IgD-negative memory B cell (primary cell): ENCODE measurements around the gene KRT31. TPM values are rescaled to one million over a fixed set of nuclear protein-coding genes. Genes with fewer than 3 reads are reported as not detected.
A peak's percentile ranks its signal among the peaks of the same experiment; 100 is the strongest.
"Not testable (repeated sequence)": the region's sequence is repeated elsewhere in the genome, so short reads cannot be mapped to it uniquely, and the experiment has no call there.

ENCODE experiments used
- H3K27ac Mint-ChIP-seq, 3 donors: one replicate each; pipeline ENCODE4 v1.8.0; 2020 to 2022; ENCODE audit warnings: mild to moderate bottlenecking in 3 of 3, mixed read lengths in 3 of 3, moderate library complexity in 1 of 3
- H3K27me3 Mint-ChIP-seq: one replicate; pipeline ENCODE4 v1.8.0; 2021; ENCODE audit warnings: mixed read lengths
- H3K36me3 Mint-ChIP-seq: one replicate; pipeline ENCODE4 v1.8.0; 2020; ENCODE audit warnings: mild to moderate bottlenecking, mixed read lengths
- H3K4me1 Mint-ChIP-seq, 3 donors: one replicate each; pipeline ENCODE4 v1.8.0; 2020 to 2022; ENCODE audit warnings: mixed read lengths in 3 of 3, mild to moderate bottlenecking in 1 of 3
- H3K4me3 Mint-ChIP-seq, 4 donors: one replicate each; pipeline ENCODE4 v1.8.0; 2020 to 2022; ENCODE audit warnings: mild to moderate bottlenecking in 4 of 4, mixed read lengths in 4 of 4, moderate library complexity in 3 of 4
- H3K9me3 Mint-ChIP-seq, 3 donors: one replicate each; pipeline ENCODE4 v1.8.0; 2020 to 2021; ENCODE audit warnings: mixed read lengths in 3 of 3, mild to moderate bottlenecking in 1 of 3
- polyA plus RNA-seq: library from polyadenylated mRNA; unstranded; fragments of 300-500 nt; fragmentation: Illumina TruSeq; gene quantifications from one replicate; pipeline ENCODE4 v1.2.3, GENCODE V29; 2021

The KRT31 gene
- polyA plus RNA-seq, 1 donor from 2014 or later, result not detected

DNA sequence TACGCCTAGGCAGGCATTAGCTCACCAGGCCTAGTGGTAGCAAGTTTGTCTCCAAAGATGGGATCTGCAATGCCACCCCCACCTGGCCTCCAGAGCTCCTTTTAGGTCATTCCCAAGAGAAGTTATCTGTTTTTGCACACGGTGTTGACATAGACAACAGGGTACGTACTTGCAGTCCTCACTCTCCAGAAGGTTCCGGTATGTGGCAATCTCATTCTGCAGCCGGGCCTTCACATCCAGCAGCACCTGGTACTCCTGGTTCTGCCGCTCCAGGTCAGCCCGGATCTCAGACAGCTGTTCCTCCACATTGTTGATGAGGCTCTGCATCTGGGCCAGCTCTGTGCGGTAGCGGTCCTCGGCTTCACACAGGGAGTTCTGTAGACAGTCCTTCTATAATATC lies 9.8 kb upstream of the KRT31 start:
- Mint-ChIP-seq H3K36me3 (peaks cover 2% of the 10 kb centered on the region), H3K9me3 (no peaks in the 10 kb centered on the region), H3K4me1 (no peaks in the 10 kb centered on the region), H3K4me3 (no peak overlapping the region), H3K27me3 (peaks cover 12% of the 10 kb centered on the region), H3K27ac (no peak overlapping the region)

DNA sequence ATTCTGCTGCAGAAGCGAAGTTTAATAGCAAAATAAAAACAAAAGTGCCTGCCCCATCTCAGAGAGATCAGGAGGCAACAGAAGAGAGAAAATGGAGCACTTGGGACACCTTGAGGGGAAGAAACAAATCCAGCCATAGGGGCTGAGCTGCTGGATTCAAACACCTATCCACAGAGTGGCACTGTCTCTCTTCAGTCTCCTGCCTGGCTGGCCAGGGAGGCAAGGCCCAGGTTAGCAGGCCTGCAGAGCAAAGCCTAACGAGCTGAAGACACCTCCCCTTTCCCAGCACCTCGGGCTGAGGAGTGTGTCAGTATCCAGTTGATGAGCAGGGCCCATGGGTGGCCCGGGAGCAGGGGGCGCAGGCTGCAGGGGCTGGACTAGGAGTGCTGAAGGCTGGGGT lies 8.8 kb upstream of the KRT31 start:
- no peak overlapping the region for H3K4me3 Mint-ChIP-seq
- peaks cover 2% of the 10 kb centered on the region for H3K36me3 Mint-ChIP-seq
- H3K27me3 Mint-ChIP-seq, result peaks cover 12% of the 10 kb centered on the region
- no peaks in the 10 kb centered on the region for H3K9me3 Mint-ChIP-seq
- H3K4me1 Mint-ChIP-seq, result no peaks in the 10 kb centered on the region
- H3K27ac Mint-ChIP-seq, result no peak overlapping the region

DNA sequence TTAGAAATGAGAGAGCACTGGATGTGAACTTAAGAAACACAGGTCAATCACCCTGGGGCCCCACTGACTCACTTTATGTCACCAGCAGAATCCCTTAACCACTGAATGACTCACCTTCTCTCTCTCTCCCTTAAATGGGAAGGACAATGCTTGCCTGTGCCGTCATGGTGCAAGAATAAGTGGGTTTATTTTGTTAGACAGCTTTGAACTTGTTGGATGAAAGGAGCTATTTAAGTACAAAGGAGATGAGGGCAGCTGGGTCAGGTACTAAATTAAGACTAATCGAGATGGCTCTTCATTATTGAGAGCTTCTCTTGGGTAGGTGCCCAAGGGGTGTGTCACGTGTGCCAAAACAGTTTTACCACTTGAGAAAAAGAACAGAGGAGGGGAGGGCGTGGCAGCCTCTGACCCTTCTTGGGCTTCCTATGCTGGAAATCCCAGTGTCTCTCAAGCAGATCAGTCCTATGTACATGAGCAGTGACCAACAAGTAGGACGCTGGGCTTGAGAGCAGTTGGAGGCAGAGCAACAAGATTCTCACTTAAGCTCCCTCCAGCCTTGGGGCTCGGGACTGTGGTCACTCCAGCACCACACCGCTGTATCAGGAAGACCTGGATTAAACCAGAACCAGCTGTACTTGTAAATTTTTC lies 6.7 kb upstream of the KRT31 start:
- Mint-ChIP-seq H3K9me3 (no peaks in the 10 kb centered on the region), H3K27ac (no peak overlapping the region), H3K4me3 (no peak overlapping the region), H3K4me1 (no peaks in the 10 kb centered on the region), H3K27me3 (peaks cover 11% of the 10 kb centered on the region), H3K36me3 (peaks cover 2% of the 10 kb centered on the region)

DNA sequence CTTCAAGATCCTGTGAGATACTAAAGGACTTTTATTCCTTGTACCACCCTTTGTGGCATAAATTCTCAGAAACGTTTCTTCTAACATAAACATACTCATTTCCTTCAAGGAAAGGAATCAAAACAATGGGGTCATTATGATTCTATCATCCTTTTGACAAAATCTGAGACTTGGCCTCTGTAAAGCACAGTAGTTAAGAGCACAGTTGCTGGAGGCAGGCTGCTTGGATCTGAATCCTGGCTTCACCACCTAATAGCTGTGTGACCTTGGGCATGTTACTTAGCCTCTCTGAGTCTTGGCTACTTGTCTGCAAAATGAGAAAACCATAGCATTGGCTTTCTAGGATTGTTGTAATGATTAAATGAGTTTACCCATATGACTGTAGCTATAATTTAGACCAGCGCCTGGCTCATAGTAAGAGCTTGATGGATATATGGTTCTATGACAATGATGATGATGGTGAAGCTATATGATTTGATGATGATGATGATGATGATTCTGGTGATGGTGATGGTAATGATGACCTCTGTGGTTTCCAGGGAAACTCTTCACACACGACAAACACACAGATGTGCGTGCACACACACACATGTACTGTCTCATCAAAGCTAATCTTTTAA lies 6.1 kb upstream of the KRT31 start:
- Mint-ChIP-seq H3K36me3 (peaks cover 2% of the 10 kb centered on the region), H3K27ac (no peak overlapping the region), H3K4me1 (no peaks in the 10 kb centered on the region), H3K4me3 (no peak overlapping the region), H3K9me3 (no peaks in the 10 kb centered on the region), H3K27me3 (peaks cover 9% of the 10 kb centered on the region)

DNA sequence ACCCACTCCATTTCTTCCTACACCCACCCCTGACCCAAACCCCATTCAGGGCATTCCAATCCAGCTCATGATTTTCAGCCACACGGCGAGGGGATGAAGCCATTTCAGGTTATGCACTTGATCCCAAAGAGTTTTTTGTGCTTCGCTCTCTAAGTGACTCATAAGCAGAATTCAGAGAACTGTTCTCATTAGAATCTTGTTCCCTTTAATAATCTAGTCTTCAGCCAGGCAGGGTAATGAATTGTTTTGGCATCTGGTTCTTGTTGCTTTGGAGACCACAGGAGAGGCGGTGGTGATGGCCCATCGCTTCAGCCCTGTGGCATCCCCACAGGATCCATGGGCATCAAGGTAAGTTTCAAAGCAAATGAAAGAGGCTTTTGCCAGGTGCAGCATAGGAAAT lies 4.8 kb upstream of the KRT31 start:
- H3K9me3 Mint-ChIP-seq, result no peaks in the 10 kb centered on the region
- peak overlapping the region in 1 of 4 donors; percentile 10 for H3K4me3 Mint-ChIP-seq
- H3K4me1 Mint-ChIP-seq, result no peaks in the 10 kb centered on the region
- H3K27me3 Mint-ChIP-seq, result peaks cover 4% of the 10 kb centered on the region
- H3K36me3 Mint-ChIP-seq, result peaks cover 2% of the 10 kb centered on the region
- H3K27ac Mint-ChIP-seq, result no peak overlapping the region

DNA sequence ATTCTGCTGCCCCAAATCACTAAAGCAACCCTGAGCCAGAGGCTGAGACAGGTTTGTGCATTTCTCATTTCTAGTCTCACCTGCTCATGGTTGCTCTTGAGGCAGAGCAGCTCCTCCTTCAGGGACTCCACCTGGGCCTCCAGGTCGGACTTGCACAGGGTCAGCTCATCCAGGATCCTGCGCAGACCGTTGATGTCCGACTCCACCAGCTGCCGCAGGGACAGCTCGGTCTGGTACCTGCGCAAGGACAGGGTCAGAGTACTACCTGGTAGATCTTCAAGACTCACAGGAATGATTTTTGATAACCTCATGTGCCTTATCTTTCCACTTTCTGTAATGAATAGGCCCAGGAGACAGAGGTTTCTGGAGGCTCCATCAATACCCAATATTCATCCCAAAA lies 1.1 kb downstream of the KRT31 start:
- Mint-ChIP-seq H3K27me3 (peaks cover 8% of the 10 kb centered on the region), H3K9me3 (no peaks in the 10 kb centered on the region), H3K4me1 (no peaks in the 10 kb centered on the region), H3K4me3 (no peak overlapping the region), H3K27ac (no peak overlapping the region), H3K36me3 (no peaks in the 10 kb centered on the region)

DNA sequence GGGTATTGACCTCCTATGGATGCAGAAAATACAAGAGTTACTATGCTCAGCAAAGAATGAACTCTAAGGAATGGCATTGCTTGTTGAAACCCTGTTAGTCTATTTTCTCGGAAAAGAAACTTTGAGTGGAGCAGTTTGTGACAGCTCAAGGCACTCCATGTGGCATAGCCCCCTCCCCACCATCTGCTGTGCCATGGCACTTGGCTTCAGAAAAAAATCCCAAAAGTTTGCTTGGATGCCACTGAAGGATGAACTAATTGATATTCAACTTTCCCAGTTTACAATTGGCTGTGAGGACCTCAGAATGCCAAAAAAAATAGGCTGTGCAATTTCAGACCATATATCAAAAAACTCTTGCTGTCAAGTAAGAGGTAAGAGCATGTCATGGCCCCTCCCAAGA lies 1.8 kb downstream of the KRT31 start:
- H3K4me1 Mint-ChIP-seq, result no peaks in the 10 kb centered on the region
- H3K27me3 Mint-ChIP-seq, result peaks cover 11% of the 10 kb centered on the region
- H3K27ac Mint-ChIP-seq, result no peak overlapping the region
- H3K9me3 Mint-ChIP-seq, result no peaks in the 10 kb centered on the region
- H3K36me3 Mint-ChIP-seq, result no peaks in the 10 kb centered on the region
- H3K4me3 Mint-ChIP-seq, result no peak overlapping the region

DNA sequence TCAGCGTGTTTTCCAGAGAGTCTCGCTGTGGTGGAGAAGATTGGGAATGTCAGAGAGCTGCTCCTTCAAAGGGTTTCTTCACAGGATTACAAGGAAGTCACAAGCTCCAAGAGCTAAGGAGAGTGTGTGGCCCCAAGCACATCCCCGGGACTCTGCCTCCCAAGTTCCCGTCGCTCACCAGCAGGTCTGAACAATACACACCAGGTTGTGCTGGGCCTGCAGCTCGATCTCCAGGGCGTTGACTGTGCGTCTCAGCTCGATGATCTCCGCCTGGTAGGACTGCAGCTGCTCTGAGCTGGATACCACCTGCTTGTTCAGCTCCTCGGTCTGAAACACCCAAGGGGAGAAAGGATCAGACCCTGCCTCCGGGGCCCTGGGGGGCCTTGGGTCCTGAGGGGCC lies 2.4 kb downstream of the KRT31 start:
- not testable (repeated sequence) for H3K9me3 Mint-ChIP-seq, H3K4me1 Mint-ChIP-seq, H3K4me3 Mint-ChIP-seq, H3K27ac Mint-ChIP-seq, H3K36me3 Mint-ChIP-seq
- H3K27me3 Mint-ChIP-seq, result peaks cover 14% of the 10 kb centered on the region

DNA sequence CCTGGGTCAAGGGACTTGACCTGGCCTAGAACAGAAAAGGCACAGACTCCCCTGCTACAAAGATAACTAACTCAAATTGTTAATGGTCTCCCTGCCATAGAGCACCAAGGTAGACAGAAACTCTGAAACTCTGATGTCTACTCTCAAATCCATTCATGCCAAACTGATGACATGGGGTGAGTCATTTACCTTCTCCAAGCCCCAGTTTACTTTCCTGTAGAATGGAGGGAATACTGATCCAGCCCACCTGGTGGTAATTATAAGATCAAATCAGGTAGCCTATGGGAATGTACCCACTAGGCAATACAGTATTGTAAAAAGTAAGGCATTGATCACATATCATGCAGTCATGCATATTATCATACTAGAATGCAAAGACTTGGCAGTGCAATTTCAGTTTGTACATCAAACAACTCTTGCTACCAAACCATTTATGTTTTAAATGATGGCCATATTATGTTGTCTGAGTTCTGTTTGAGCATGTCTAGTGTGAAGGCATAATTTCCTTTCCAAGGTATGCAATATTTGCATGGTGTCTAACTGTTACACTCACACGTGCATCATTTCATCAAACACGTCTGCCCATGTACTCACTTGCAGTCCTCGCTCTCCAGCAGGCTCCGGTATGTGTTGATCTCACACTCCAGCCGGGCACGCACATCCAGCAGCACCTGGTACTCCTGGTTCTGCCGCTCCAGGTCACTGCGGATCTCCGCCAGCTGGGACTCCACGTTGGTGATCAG lies 3.0 kb downstream of the KRT31 start:
- Mint-ChIP-seq H3K27ac (no peak overlapping the region), H3K4me3 (no peak overlapping the region), H3K27me3 (peaks cover 14% of the 10 kb centered on the region), H3K9me3 (no peaks in the 10 kb centered on the region), H3K4me1 (no peaks in the 10 kb centered on the region), H3K36me3 (peaks cover 3% of the 10 kb centered on the region)

DNA sequence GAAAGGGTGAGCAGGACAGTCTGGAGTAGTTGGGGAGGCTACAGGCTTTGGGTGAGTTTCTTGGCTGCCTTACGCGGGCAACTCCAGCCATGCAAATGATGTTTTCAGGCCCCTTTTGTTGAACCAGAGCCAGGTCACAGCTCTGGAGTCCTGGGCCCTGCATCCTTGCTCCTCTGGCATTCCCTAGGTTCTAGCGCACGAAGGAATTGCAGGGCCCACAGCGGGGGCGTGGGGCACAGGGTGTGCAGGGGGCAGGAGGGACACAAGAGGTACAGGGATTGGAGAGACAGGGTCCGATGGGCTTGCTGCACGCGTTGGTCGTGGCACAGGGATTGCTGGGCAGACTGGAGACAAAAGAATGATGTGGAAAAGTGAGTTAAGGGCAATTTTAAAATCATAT lies 3.6 kb downstream of the KRT31 start:
- Mint-ChIP-seq H3K27ac (no peak overlapping the region), H3K4me3 (no peak overlapping the region), H3K36me3 (peaks cover 3% of the 10 kb centered on the region), H3K27me3 (peaks cover 14% of the 10 kb centered on the region), H3K4me1 (no peaks in the 10 kb centered on the region), H3K9me3 (no peaks in the 10 kb centered on the region)

DNA sequence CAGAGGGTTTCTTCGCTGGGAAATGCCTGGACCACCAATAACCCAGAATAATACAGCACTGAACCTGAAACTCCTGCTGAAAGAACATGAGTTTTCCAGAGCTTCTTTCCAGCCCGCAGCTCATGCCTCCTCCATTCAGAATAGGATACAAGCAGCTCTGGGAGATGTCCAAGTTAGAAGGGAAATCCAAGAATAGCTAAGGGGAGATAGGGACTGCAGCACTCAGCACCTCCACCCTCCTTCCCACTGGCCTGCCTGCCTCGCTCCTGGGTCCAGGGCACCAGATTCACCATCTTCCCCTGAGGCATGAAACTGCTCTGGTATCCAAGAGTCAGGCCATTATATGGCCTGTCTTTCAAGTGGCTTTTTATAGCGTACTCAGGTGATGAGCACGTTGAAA lies 4.1 kb downstream of the KRT31 start:
- Mint-ChIP-seq H3K27ac (no peak overlapping the region), H3K4me1 (no peaks in the 10 kb centered on the region), H3K36me3 (peaks cover 3% of the 10 kb centered on the region), H3K9me3 (peaks cover 0 to 2% (median under 1%) of the 10 kb centered on the region in 3 donors), H3K4me3 (no peak overlapping the region), H3K27me3 (peaks cover 14% of the 10 kb centered on the region)

DNA sequence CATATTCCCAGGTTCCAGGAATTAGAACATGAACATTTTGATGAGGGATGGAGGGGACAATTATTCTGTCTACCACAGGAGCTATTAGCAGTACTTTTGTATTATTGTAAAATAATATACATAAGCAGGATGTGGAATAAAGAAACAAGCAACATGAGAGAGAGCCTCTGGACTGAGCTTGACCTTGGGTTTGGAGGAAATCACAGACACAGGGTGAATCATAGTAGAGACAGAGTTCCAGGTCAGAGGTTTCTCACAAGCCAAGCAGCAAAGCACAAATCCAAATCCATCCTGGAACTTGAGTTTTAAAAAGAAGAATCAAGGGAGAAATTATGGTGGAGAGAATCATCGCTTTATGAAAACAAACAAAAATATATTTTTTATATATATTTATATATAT lies 5.1 kb downstream of the KRT31 start:
- H3K36me3 Mint-ChIP-seq, result peaks cover 3% of the 10 kb centered on the region
- no peak overlapping the region for H3K27ac Mint-ChIP-seq
- peaks cover 15% of the 10 kb centered on the region for H3K27me3 Mint-ChIP-seq

DNA sequence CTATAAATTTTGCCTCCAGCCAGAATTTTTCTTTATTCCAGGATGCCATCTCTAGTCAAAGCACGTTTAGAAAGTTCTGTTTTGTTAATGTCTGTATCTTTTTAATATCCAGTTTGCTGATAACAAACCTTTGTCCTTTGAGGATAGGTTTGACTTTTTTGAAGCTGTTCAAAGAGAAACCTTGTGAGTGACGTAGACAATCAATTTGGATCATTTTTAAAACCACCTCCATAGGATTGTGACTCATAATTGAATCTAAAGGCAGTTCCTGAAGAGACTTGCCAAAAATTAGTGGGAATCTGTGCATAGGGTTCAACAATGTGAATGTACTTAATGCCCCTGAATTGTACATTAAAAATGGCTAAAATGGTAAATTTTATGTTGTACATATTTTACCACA lies 5.9 kb downstream of the KRT31 start:
- Mint-ChIP-seq H3K27me3 (peaks cover 15% of the 10 kb centered on the region), H3K4me3 (no peak overlapping the region), H3K36me3 (peaks cover 3% of the 10 kb centered on the region), H3K4me1 (no peaks in the 10 kb centered on the region), H3K27ac (no peak overlapping the region), H3K9me3 (peaks cover 4 to 10% (median 7%) of the 10 kb centered on the region in 3 donors)

More for the DNA sequence above, 5.1 kb downstream of the KRT31 start:
- Mint-ChIP-seq H3K4me3 (no peak overlapping the region), H3K9me3 (peaks cover 2 to 6% (median 2%) of the 10 kb centered on the region in 3 donors), H3K4me1 (no peaks in the 10 kb centered on the region)

DNA sequence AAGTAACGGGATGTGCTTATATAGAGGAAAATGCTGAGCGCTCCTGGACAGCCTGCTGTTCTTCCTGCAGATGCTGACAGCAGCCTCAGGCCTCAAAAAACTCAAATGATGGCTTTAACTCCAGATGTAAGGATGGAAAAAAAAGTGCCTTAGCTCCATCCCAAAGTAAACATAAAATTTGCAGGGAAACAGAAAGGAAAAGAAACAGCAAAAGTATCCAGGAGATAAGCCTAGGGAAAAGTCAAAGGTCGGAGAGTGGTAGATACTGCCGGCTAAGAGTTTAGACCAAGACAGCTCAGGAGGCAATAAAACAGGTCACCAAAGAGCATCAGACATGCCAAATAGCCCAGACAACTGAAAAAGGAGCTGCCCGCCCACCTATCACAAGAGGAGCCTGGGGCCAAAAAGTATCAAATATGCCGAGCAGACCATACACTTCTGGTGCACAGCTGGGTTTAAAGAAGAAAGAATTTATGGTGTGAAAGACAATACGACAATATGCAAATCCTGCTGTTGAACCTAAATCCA lies 6.9 kb downstream of the KRT31 start:
- Mint-ChIP-seq H3K9me3 (peaks cover 6 to 14% (median 10%) of the 10 kb centered on the region in 3 donors), H3K36me3 (peaks cover 3% of the 10 kb centered on the region), H3K27me3 (peaks cover 13% of the 10 kb centered on the region), H3K27ac (peak overlapping the region in 1 of 3 donors; percentile 3), H3K4me1 (no peaks in the 10 kb centered on the region), H3K4me3 (no peak overlapping the region)

DNA sequence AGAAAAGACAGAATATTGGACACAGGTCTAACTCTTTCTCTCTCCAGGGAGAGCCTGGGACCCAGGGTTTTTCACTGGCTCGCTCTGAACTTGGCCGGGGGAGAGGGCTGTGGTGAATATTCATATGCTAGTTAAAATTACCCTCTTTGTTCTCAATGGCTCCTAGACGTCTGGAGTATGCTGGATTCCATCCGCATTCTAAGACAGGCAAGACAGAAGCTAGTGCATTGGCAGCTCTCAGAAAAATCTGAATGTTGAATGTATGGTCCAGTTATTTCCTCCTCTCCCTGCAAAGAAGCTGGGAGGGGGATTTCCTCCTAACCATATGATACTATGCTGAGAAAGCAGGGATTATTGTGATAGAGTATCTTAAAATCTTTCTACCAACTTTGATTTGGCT lies 9.7 kb downstream of the KRT31 start:
- Mint-ChIP-seq H3K9me3 (peaks cover 6 to 20% (median 10%) of the 10 kb centered on the region in 3 donors), H3K4me3 (no peak overlapping the region), H3K27ac (no peak overlapping the region), H3K27me3 (peaks cover 14% of the 10 kb centered on the region), H3K36me3 (peaks cover 4% of the 10 kb centered on the region), H3K4me1 (no peaks in the 10 kb centered on the region)
